Activated CD8-positive, alpha-beta memory T cell treated with anti-CD3 and anti-CD28 coated beads, Interleukin-2, amount 50 U/mL, for 1 hour (primary cell): Measurements from ENCODE around the gene TECRL.

Experiments
- DNase-seq: peaks from one replicate; pipeline ENCODE4 v3.0.0-alpha.2; 2020; ENCODE audit errors: extremely low read depth

The TECRL gene

DNA sequence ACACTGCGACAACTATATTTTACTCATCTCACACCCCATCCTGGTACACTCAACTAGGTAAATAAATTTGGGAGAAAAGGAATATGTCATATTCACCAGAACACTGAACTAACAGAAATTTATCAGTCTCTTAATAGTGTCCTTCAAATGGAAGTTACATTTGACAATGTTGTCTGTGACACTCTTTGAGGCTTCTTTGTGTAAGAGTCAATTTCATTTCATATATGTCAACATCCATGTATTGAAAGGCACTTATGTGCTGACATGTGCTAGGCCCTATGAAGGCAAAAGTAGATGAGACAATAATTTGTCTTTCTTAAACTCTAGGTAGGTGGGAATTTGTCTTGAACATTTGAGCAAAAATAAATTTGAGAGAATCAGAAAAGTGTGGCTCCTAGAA is 82.0 kb downstream of the TECRL start:
- DNase-seq = no peak

DNA sequence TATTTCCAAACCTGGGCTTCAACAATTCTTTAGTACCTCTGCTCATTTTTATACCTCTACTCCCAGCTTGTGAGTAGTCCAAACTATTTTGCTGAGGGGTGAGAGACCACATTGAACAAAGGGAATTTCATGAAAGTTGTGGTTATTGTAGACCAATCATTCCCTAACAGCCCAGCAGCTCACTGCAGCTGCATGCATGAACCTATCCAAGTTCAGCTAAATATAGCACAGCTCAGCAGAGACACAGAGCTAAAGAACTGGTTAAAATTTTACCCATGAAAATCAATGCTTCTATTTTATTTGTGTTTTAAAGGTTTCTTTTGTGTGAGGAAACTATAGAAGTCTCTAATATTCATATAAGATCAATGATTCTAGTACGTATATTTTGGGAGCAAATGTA is 82.7 kb downstream of the TECRL start:
- no peak for DNase-seq

DNA sequence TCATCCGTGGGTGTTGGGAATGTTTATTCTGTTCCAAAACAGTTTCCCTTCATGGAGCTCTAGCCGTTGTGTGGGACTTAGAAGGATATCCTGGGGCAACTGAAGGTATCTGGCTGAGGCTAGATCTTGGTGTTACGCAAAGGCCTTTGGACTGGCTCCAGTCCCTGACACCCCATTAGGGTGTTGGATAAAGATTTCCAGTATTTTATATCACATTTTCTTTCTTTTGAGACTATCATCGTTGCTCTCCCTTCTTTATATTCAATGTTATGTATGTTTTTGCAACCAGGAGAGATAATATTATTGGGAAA is 103.0 kb downstream of the TECRL start:
- DNase-seq = no peak

- DNase-seq = no peak
These were observed 103.5 kb downstream of the TECRL start for GRCh38 chr4:64305565-64306254.

GRCh38 chr4:64272432-64272831 is 136.8 kb downstream of the TECRL start:
- DNase-seq = no peak

- DNase-seq = no peak
These were observed 137.6 kb downstream of the TECRL start for GRCh38 chr4:64271601-64272081.

- no peak for DNase-seq
These were observed 142.6 kb downstream of the TECRL start for GRCh38 chr4:64266669-64267068.

DNA sequence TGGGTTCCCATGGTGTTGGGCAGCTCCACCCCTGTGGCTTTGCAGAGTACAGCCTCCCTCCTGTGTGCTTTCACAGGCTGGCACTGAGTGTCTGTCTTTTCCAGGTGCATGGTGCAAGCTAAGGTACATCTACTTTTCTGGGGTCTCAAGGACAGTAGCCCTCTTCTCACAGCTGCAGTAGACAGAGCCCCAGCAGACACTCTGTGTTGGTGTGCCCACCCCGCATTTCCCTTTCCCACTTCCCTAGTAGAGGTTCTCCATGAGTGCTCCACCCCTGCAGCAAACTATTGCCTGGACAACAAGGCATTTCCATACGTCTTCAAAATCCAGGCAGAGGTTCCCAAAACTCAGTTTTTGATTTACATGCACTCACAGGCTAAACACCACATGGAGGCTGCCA is 143.0 kb downstream of the TECRL start:
- no peak for DNase-seq

DNA sequence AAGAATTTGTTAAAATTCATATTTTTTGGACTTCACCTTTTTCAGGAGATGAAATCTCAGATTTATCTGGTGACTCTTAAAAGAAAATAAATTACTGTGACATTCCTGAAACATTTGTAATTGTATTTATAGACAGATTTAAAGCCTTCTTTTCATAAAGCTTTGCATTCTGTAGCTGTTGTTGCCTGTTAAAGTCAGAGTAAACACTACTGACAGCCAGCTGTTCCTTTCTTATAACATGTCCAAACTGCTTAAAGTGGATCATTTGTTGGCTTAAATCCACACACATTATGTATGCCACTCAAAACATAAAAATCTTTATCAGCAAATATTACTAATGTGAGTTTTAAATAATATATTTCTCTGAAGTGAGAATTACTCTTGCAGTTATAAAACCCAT is 157.5 kb downstream of the TECRL start:
- no peak for DNase-seq

DNA sequence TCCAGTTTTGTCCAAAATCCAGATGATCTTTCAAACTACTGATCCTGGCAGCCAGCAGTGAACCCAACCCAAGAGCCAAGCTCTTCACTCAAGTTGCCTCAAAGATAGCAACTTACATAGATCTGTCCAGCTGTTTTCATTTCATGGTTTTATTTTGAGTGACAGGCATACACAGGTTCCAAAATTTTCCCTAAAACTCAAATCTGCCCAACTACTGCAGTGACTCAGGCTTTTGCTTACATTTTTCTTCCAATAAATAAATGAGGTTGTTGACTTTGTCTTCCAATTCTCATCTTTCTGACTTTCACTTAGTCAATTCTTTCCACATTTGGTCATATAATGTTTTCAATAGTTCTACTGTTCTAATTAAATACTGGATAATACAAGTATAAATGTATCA is 158.8 kb downstream of the TECRL start:
- DNase-seq = no peak

DNA sequence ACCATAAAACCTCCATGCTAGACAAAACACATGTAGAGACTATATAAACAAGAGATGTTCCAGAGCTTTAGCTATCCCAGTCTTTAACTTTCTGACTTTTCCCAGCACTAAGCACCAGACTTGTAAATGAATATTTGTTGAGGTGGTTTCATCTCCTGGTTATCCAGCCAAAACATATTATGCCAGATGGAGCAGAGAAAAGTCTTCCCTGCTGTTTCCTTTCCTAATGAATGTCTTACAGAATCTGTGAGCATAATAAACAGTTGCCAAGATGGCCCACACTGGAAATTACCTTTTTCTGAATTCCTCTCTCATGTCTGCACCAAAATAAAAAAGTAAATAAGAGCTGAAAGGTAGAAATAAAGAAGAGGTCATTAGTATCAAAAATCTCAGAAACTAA is 159.2 kb downstream of the TECRL start:
- DNase-seq = no peak

DNA sequence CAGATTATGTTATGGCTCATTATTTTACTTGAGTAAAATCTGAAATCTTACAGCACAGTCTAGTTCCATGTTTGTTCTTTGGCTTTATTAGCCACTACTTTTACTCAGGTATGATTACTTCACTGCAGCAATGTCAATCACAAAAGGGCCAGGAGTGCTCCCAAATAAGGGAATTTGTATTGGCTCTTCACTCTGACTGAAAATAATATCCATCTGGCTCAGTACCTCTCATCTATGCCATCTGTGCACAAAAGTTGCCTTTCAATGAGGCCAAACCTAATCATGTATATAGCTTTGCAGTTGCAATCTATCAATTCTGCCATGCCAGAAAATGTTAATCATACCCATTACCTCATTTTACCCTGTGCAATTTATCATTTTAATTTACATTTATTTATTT is 161.1 kb downstream of the TECRL start:
- no peak for DNase-seq

DNA sequence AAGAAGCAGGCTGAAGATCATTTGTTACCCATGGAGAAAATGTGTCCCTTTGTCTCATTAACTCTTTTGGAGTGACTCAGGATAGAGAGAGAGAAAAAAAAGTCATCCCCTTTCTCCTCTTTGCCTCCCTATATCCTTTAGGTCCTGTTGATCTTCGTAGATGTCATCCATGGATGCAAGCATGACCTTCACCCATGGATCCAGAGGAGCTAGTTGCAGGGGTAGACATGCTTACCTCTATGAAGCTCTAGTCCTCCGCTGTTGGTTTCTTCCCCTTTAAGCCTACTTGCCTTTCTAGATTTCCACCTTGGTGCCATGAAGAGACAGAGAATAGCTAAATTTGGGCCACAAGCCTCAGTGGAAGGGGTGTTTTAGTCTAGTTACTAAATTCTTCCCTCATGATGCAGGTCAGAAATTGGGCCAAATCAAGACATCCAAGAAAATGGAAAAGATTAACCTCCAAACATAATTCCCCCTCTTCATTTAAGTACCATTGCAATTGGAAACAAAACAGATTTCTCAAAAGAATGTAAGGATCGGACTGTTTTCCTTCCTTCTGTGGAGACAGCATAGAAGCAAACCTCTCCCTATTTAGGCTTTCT is 178.4 kb downstream of the TECRL start:
- DNase-seq = no peak
